ENCODE results near the gene RAB9A.
"Not testable (repeated sequence)": the region's sequence is repeated elsewhere in the genome, so short reads cannot be mapped to it uniquely, and the experiment has no call there.

RAB9A gene

DNA sequence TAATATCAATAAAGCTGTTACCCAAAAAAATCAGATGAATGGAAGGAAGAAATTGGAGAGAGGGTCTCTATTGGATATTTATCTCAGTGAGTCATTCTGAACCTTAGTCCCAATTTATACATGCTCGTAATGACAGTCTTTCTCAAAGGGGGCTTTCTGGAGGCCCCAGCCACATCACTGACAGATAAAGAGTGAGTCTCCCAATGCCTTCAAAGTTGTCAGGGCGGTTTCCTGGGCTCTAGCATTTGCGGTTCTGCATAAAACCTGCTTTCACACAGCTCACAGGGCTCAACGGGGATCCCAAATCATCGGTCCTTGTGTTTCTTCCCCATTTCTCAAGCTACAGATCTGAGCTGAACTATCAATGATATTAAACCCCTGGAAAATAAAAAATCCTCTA lies 18.7 kb upstream of the RAB9A start:
- no peak for DNase-seq (ENCODE audit: low spot score)

DNA sequence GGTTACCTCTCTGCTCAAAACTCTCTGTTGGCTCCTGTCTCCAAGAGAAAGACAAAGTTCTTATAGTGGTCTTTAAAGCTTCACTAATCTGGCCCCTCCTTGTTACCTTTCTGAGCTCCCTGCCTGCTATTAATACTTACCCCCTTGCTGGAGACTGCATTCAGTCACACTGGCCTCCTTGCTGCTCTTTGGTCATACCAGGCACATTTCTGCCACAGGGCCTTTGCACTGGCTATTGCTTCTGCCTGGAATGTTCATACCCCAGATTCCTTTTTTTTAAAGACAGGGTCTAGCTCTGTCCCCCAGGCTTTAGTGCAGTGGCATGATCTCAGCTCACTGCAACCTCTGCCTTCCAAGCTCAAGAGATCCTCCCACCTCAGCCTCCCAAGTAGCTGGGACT lies 15.9 kb upstream of the RAB9A start:
- DNase-seq (ENCODE audit: low spot score), result no peak

DNA sequence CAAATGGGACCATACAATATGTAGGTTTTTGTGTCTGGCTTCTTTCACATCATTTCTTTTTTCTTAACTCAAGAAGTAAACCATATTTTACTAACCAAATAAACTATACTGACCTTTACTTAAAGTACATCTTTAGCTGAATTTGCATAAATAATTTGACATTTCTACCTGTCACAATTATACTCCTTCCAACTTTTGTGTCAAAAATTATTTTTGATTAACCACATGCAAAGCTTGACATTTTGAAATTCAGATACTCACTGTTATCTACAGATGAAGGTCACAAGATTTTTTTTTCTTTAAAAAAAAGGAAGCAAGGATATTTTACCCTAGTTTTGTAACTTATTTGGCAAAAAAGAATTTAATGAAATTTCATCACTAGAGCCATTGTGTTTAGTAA lies 12.0 kb upstream of the RAB9A start:
- no peak for DNase-seq (ENCODE audit: low spot score)

DNA sequence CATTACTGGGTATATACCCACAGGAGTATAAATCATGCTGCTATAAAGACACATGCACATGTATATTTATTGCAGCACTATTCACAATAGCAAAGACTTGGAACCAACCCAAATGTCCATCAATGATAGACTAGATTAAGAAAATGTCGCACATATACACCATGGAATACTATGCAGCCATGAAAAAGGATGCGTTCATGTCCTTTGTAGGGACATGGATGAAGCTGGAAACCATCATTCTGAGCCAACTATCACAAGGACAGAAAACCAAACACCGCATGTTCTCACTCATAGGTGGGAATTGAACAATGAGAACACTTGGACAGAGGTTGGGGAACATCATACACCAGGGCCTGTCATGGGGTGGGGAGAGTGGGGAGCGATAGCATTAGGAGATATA lies 9.2 kb upstream of the RAB9A start:
- DNase-seq (ENCODE audit: low spot score), result not testable (repeated sequence)

DNA sequence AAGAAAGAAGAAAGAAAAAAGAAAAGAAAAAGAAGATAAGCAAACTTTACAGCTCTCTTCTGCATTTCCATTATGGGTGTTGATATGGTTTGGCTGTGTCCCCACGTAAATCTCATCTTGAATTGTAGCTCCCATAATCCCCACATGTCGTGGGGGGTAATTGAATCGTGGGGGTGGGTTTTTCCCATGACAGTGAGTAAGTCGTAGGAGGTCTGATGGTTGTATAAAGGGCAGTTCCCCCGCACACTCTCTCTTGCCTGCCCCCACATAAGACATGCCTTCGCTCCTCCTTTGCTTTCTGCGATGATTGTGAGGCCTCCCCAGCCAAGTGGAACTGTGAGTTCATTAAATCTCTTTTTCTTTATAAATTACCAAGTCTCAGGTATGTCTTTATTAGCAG lies 7.3 kb upstream of the RAB9A start:
- no peak for DNase-seq (ENCODE audit: low spot score)

DNA sequence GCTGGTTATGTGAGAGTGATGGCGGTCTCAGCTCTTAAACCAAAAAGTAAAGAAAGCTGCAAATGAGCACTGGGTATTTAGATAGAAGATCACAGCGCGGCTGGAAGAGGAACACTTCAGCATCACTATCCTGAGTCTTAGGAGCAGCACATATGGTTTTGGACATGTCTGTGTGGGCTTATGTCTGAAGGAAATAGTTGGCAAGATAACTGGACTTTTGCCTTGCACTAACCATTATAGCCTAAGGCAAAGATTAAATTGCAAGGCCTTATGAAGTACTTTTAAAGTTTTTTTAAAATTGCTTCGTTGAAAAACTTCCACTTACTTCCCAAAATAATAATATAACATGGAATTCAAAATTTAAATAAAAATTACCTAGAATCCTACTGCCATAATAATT lies 4.6 kb upstream of the RAB9A start:
- DNase-seq (ENCODE audit: low spot score), result no peak

DNA sequence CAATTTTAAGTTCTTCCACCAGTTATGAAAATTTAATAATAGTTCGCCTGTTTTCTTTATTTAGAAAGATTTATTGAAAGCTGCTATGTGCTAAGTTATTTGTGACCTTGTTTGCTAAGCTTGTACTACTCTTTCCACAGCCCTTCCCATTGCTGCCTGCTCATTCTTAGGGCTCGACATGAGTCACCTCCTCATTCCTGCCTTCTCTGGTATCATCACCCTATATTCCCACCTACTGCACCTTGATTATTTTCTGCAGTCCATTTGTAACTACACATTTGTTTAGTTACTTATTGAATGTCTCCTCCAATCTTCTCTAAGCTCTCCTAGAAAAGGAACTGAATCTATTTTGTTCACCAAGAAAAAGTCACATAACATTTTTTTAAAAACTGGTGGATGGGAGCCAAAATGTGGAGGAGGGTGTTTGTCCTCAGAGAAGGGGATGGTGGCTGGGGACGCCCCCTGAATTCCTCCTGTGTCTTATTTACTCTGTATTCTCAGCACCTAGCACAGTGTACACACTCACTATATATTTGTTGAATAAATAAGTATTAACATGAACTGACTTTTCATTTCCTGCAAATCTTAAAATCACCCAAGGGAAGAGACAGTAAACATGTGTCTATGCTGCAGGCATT lies 3.7 kb upstream of the RAB9A start:
- DNase-seq (ENCODE audit: low spot score), result no peak

DNA sequence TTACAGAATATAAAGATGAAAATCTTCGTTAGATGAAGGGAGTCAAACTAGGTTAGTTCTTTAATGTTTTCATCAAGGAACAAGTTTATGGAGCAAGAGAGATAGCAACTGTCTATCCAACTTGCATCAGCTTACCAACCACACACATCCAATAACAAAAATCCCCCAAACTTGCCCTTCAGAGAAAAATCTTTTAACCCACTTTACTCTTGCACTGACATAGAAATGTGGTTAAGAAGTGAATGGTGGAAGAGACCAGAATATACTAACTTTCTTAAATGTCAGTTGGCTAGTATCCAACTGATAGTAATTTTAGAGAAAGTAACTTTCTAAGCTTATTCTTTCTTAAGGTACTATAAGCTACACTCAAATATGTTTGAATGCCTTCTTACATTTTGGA lies 1.7 kb upstream of the RAB9A start:
- no peak for DNase-seq (ENCODE audit: low spot score)

DNA sequence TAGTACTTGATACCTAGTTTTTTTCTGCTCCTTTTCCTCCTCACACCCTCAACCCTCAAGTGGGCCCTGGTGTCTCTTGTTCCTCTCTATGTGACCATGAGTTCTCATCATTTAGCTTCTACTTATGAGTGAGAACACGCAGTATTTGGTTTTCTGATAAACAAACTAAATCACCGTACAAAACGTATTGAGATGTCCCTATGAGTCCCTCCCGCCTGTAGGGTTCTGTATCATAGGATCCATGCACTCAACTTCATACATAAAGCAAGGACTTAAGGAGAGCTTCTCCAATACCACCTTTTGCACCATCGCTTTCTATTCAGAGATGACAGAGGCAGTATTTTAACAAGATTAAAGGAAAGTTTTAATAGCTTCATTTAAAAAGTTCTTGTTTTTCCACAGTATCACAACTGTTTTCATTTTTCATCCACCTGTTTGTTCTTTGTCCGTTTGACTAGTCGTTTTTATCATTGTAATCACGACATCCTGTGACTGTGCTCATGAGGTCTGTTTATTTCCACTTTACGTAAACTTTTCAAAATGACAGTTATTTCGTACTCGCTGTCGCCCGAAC lies 457 bp upstream of the RAB9A start:
- DNase-seq (ENCODE audit: low spot score), result no peak

DNA sequence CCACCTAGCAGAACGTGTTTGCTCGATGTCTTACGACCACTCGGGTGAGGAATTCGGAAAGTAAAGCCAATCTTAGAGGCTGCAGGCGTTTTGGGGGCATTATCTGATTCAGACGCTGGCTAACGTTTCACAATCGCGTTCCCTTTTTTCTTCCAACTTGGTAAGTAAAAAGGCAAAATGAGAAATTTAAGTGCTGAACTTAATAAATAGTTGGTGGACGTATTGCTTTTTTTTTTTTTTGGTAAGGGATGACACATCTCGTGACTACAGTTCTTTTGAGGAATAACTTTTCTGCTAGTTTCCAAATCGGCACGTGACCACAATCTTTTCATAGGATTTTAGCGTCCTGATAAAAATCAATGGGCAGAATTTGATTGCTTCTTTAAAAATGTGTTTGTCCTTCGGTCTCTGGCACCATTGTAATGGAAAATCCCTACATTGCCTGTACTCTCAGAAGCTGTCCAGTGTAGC lies 848 bp downstream of the RAB9A start:
- no peak for DNase-seq (ENCODE audit: low spot score)

DNA sequence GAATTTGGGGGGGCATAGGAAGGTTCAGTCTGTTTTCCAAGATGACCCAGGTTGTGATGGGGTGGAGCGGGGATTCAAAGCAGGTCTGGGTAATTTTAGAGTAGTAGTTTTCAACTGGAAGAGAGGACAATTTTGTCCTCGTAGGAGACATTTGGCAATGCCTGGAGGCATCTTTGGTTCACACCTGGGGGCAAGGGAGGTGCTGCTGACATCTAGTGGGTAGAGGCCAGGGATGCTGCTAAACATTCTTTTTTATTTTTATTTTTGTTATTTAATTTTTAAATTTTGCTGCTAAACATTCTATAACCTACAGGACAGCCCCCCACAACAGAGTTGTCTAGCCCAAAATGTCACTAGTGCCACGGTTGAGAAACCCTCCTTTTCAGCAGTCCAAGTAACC lies 1.9 kb downstream of the RAB9A start:
- no peak for DNase-seq (ENCODE audit: low spot score)

DNA sequence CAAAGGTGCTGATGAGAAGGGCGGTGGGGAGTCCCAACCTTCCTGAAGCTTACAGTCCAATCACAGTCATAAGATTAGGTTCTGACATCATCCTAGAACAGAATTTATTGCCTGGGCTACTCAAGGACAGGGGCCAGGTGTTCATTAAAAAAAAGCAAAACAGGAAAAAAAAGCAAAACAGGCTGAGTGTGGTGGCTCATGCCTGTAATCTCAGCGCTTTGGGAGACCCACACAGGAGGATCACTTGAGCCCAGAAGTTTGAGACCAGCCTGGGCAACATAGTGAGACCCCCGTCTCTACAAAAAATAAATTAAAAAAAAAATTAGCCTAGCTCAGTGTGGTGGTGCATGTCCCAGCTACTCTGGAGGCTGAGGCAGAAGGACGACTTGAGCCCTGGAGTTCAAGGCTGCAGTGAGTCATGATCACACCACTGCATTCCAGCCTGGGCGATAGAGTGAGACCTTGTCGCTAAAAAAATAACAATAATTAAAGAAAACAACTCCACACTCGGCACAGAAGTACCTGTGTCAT lies 3.0 kb downstream of the RAB9A start:
- no peak for DNase-seq (ENCODE audit: low spot score)

DNA sequence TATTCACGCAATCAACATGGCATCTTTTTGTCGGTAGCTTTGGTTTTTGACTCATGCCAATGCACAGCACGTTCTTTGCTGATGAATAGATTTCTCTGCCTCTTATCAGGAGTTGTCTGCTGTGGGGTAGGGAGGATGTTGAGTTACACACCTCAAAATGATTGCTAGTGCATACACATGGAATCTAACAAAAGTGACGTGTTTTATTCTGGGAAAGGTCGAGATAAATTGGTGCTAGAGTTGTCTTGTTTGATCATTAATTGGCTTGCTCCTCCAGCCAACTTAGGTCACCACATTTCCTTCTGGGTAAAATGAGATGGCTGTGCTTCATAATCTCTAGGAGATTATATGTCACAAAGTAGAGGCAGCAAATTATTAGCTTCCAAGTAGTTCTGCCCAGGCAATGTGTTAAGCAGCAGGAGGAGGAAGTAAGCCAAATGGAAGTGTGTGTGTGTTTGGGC lies 3.9 kb downstream of the RAB9A start:
- DNase-seq (ENCODE audit: low spot score), result no peak

DNA sequence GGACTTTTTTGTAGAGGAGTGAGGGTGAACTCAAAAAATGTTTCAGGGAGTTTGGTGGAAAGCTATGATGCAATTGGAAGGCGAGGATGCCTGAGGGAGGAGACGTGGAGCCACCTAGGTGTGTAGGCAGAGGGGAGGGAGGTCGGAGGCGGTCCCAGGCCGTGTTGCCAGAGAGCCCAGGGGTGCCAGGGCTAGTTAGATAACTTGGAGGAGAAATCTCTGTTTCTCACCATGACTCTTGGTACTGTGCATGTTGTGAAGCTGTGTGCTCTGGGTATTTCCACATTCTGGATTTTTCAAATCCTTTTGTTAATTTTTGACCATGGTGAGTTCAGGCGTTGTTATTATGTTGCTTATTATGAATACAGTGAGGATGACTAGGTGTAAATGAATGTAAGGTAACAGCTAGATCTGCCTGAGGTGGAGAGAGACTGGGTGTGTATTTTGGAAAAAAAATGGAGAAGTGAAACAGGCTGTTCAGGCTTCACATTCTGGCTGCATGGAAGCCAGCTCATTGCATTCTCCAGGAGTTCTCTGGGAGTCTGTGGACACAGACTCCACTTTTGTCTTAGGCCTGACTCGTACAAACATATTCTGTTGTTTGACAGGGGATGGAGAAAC lies 4.5 kb downstream of the RAB9A start:
- DNase-seq (ENCODE audit: low spot score), result peak; percentile 18

DNA sequence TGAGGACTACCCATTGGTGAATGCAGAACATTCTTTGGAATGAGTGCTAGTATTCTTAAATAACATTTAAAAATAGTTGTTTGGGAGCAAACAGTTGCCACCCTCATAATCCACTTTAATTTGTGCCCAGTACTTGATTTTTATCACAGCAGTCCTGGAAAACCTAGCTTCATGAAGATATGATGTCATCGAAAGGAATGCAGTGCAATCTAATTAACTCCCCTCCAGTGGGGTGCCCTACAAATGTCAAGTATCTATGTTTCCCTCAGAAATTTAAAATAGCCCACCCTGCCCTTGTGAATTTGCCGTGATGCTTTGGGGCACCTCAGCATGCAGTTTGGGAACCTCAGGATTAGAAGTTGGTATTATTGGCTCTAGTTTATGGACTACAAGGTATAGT lies 5.4 kb downstream of the RAB9A start:
- DNase-seq (ENCODE audit: low spot score), result no peak

DNA sequence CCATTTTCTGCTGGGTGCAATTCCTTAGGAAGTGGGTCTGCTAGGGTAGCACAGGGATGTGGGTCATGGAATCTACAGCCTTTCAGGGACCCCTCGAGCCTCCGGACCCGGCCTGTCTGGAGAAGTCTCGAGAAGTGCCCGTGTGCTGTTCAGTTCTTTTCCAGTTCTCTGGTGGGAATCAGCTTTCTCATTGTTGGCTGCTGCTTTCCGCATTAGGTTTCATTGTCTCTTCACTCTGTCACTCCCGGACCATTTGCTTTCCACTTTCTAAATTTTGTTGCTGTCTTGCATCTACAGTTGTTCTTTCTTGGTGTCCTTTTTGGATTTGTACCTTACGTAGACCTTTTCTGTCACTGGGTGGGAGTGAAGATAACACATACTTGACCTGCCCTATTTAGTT lies 6.1 kb downstream of the RAB9A start:
- DNase-seq (ENCODE audit: low spot score), result no peak

DNA sequence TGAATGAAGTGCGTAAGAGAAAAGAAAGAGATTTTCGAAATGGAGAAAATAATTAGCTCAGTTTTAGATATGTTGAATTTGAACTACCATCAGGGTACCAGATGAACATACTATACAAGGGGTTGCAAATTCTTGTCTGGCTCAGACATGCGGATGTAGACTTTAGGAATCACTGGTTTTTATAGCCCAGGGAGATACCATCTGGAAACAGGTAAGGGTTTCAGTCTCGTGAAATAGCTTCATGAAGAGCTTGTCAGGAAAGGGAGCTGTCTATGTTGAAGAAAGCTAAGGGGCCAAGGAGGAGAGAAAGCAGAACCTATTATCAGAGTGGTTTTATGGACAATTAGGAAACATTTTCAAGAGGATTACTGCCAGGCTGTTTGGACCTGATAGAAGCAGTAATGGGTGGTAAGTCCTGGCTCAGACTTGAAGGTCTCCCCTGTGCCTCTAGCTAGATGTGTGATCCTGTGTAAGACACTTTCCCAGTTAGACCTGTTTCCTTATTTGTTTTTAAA lies 6.7 kb downstream of the RAB9A start:
- no peak for DNase-seq (ENCODE audit: low spot score)

DNA sequence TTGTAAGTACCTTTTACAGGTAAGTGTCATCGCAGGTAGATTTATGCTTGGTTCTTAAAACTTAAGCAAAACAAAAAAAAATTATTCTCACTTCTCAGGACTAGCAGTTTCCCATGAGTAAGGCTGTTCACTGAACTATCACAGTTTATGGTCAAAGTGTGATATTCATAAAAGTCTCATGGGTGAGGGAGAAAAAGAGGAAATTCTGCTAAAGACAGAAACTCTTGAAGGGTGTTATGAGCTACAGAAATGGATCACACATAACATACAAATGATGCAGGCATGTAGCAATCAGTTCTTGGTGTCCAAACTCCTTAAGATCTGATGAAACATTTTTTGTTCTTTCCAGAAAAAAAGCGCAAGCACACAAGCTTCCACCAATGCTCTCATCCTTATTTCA lies 8.5 kb downstream of the RAB9A start:
- no peak for DNase-seq (ENCODE audit: low spot score)

DNA sequence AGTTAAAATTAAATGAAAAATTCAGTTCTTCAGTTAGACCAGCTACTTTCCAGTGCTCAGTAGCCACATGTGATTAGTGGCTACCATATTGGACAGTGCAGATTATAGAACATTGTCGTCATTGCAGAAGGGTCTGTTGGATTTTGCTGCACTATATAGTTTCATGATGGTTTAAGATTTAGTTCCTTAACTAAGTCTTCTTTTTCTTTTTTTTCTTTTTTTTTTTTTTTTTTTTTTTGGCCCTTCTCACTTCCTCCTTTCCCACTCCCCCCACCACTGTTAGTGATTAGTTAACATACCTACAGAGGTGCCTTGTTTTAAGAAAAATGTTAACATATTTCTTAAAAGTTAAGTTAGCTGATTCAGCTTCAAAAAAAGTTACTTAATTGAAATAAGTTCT lies 9.0 kb downstream of the RAB9A start:
- no peak for DNase-seq (ENCODE audit: low spot score)

DNA sequence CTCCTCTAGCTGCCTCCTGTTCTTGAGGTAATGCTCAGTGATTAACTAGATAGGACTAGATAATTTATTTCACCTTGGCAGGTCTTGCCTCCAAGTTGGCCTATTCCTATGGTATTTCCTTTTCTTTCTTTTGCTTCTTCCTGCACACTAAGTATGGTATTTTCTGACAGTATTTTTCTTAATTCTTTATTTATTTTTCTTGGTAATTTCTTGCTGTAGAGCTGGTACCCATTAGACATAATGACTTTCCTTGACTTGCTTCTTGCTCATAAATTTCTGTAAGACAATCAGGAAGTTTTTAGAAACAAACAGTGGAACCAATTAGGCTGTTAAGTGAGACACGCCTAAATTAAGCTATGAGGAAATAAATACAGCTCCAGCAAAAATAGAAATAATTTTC lies 9.5 kb downstream of the RAB9A start:
- no peak for DNase-seq (ENCODE audit: low spot score)

DNA sequence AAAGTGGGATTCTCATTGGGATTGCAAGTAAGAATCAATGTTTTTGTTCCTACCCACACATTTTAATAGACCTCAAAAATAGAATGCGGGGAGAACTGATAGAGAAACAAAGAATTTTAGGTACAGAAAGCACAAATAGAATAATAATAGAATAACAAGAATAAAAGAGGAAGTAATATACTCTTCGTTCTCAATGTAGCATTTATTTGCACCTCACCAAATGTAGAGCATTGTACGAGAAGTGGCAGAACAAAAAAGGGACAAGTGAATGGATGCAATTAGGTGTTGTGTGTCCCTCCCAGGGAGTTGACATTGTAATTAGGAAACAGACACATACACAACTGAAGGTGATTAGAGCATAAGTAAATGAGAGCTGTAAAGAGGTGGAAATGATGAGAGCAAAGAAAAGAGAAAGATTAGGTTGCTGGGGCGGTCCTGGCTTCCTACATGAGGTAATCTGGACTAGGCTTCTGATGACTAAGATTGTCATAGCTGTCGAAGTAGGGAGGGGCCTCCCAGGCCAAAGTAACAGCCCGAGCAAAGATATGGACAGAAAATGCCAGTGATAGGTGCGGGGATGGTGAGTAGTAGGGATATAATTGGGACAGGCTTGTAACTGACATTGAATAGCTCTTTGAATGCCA lies 10.4 kb downstream of the RAB9A start:
- no peak for DNase-seq (ENCODE audit: low spot score)

DNA sequence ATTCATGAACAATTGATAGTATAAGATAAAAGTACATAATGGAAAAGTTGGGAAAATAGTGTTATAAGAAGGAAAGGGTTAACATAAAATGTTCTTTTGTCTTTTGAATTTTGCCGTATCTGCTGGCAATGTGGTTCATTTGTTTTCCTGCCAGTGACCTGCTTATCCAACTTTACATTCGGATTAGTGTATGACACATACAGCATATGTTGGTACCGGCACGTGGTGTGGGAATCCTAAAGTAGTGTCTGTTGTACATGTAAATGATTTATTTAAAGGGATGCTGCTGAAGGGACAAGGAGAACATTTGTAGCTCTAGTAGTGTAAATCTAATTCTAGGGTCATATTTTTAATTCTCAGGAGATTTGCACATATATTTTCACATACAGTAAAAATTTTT lies 11.5 kb downstream of the RAB9A start:
- no peak for DNase-seq (ENCODE audit: low spot score)
